RPMI7951 (cell line): ENCODE results near the gene LECT2. TPM values are rescaled to one million over a fixed set of nuclear protein-coding genes. Genes with fewer than 3 reads are reported as not detected.

ENCODE experiments used
- DNase-seq: peaks from one replicate; pipeline ENCODE4 v3.0.0-alpha.2; 2012; ENCODE audit warnings: low read depth
- total RNA-seq: library from RNA; depleted of rRNA; stranded (reverse); fragments of >200 nt; shearing (Covaris generic); gene quantifications from 2 replicates; pipeline ENCODE4 v1.2.3, GENCODE V29; 2014; rRNA removed

The LECT2 gene
- not detected in 2 replicates for total RNA-seq

GRCh38 chr5:135954899-135955298, at the start of gene LECT2:
Gene LECT2 (minus strand): TSS chr5:135954983. CDS start chr5:135954833, 150 bp downstream.
- no peak for DNase-seq

GRCh38 chr5:136004436-136004835, 49.7 kb upstream of the LECT2 start:
- DNase-seq: peak; percentile 81

- DNase-seq: peak; percentile 95
Measured at GRCh38 chr5:136001466-136001981, 46.7 kb upstream of the LECT2 start.

GRCh38 chr5:136000932-136001331, 46.1 kb upstream of the LECT2 start:
- no peak for DNase-seq

GRCh38 chr5:136000147-136000546, 45.4 kb upstream of the LECT2 start:
- DNase-seq: no peak

- DNase-seq: peak; percentile 93
Measured at GRCh38 chr5:135999406-136000139, 44.8 kb upstream of the LECT2 start.

- DNase-seq: no peak
Measured at GRCh38 chr5:135998889-135999288, 44.1 kb upstream of the LECT2 start.

- DNase-seq: no peak
Measured at GRCh38 chr5:135997673-135998335, 43.0 kb upstream of the LECT2 start.

- peak; percentile 84 for DNase-seq
Measured at GRCh38 chr5:135996611-135997010, 41.8 kb upstream of the LECT2 start.

- no peak for DNase-seq
Measured at GRCh38 chr5:135995976-135996375, 41.2 kb upstream of the LECT2 start.

GRCh38 chr5:135993880-135994636, 39.3 kb upstream of the LECT2 start:
- peak; percentile 72 for DNase-seq

GRCh38 chr5:135993335-135993879, 38.6 kb upstream of the LECT2 start:
- DNase-seq: no peak

GRCh38 chr5:135991429-135991828, 36.6 kb upstream of the LECT2 start:
- no peak for DNase-seq

- no peak for DNase-seq
Measured at GRCh38 chr5:135990528-135991255, 35.9 kb upstream of the LECT2 start.

- no peak for DNase-seq
Measured at GRCh38 chr5:135989686-135990085, 34.9 kb upstream of the LECT2 start.

GRCh38 chr5:135988546-135988945, 33.8 kb upstream of the LECT2 start:
- DNase-seq: no peak

- no peak for DNase-seq
Measured at GRCh38 chr5:135986891-135987401, 32.2 kb upstream of the LECT2 start.

GRCh38 chr5:135986401-135986800, 31.6 kb upstream of the LECT2 start:
- no peak for DNase-seq

GRCh38 chr5:135985951-135986350, 31.2 kb upstream of the LECT2 start:
- no peak for DNase-seq

GRCh38 chr5:135980620-135981019, 25.8 kb upstream of the LECT2 start:
- no peak for DNase-seq

GRCh38 chr5:135979510-135979909, 24.7 kb upstream of the LECT2 start:
- DNase-seq: peak; percentile 61
